Activated CD8-positive, alpha-beta memory T cell treated with anti-CD3 and anti-CD28 coated beads for 48 hours (primary cell): ENCODE results near the gene CHAD.
"Not testable (repeated sequence)": the region's sequence is repeated elsewhere in the genome, so short reads cannot be mapped to it uniquely, and the experiment has no call there.

ENCODE experiments used
- DNase-seq, 3 experiments: peaks; one replicate each; pipeline ENCODE4 v3.0.0-alpha.2; 2020; ENCODE audit warnings: low read depth in 2 of 3, low spot score in 2 of 3

Gene CHAD

DNA sequence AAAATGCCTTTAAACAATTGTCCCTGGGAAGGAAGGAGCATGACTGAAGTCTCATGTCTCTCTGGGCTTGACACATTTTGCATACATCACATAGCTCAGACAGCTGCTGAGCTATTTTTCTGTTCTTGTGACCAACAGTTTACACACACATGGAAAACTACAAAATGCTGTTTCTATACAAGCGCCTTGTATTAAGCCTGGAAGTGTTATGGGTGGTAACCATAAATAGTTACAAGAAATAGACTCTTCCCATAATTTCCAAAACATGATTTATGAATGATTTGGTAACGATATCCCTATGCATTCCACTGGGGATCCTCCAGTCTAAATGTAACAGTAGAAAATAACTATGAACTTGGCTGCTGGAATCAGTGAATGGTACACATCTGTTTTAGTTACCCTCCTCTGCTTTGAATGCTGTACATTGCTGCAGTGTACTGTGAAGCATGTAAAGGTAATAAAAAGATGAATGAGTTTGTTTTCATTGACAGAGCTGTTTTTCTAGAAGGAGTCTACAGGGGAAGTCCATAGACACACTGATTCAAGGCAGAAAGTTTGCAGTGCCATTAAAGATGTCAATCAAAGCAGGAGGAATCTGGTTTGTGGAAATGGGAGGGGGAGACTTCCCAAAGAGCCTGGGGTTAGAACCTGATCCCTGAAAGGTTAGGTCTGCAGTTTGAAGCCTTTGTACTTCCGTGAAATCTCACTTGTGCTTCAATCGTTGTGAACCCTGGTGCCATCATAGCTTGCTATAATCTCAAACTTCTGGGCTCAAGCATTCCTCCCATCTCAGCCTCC, 37.7 kb downstream of the CHAD start:
- no peak for DNase-seq

DNA sequence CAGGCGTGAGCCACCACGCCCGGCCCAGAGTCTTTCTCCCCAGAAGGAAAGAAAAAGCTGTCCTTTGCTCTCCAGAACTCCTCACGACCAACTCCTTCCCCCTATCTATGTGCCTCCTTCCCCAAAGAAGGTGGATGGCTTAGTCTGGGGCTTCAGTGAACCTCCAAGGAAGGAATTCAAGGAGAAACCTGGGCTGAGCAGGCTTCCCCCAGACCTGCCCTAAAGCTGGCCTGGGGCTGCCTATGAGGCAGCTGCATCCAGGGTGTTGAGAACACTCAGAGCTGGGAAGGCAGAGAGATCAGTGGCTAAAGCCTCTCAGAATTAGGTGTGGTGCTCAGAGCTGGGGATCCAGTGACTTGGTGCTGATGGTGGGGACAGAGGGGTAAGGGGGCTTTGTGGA, 38.9 kb downstream of the CHAD start:
- no peak for DNase-seq

DNA sequence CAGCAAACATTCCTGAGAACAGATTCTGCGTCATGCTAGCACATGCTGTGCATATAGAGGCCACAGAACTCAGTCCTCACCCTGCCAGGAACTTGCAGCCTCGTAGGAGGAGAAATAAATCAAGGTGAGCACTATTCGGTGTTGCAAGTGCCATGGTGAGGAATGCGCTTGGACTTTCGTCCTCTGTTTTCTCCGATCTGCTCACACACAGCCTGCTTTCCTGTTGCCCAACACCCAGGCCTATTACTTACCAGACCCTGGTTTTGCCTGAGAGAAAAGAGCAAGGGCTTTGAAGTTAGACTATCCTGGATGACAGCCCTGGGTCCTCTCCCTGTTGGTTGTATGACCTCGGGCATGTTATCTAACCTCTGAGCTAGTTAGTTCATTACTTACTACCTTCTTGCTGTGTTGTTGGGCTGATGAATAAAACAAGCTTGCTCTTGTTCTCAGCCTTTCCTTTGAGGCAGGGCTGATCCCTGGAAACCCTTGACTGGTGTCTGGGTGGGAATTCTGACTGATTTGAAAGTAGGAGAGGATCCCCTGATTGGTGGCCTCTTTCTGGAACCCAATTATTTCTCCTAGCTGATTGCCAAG, 39.8 kb downstream of the CHAD start:
- no peak for DNase-seq

DNA sequence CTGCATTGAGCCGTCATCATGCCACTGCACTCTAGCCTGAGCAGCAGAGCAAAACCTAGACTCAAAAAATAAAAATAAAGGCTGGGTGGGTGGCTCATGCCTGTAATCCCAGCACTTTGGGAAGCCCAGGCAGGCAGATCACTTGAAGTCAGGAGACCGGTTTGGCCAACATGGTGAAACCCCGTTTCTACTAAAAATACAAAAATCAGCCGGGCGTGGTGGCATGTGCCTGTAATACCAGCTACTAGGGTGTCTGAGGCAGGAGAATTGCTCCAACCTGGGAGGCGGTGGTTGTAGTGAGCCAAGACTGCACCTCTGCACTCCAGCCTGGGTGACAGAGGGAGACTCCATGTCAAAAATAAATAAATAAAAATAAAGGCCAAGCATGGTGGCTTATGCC, 40.6 kb downstream of the CHAD start:
- not testable (repeated sequence) for DNase-seq

DNA sequence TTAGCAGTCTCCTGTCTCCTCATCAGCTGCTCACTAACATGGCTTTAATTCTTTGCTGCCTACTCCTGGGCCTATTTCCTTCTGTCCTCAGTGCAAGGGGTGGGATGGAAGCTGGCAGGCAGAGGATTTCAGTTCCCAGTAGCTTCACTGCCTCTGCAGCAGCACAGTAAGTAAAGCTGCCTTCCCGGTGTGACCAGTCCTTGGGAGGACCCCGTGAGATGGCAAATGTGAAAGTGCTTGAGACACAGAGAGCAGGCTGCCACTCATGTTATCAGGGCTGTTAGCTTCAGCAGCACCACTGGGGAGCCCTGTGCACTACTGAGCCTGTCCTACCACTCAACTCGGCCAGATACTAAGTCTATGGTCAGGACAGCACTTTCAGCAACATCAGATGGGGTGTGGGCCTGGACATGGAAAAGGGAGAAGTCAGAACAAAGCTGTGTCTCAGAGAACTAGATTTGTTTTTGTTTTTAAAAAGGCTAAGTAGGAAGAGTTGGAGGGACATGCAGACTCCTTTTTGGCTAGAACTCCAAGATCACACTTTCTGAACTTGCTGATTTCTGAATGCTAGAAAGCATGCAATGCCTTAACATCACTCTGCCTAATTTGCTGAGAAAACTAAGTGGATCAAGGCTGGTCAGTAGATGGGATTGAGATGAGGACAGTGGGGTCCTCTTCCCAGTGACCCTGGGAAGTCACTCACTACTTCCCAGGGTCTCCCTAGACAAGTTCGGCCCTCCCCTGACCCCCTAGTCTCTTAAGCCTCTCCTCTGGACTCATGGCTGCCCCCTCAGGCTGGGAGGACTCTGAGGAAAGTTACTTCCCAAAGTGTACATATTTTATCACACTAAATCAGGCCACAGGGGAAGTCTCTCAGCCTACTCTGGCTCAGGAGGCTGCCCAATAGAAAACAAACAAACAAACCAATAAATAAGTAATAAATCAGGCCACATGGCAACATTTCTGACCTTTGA, 41.6 kb downstream of the CHAD start:
- DNase-seq, result peak in 2 of 3 experiments; percentile 3 to 4

DNA sequence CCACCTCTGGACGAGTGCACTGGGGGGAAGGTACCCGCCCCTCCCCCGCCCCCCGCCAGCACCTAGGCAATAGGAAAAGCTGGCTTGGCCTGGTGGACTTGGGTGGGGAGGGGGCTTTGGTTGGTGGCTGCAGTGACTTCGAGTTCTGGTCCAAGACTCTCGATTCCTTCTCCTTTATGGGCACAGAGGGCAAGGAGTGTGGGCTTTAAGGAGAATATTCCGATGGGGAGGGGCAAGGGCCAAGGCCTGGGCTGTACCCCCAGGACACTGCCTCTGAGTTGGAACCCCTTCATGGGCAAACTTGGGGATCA, 42.3 kb downstream of the CHAD start:
- DNase-seq, result no peak

DNA sequence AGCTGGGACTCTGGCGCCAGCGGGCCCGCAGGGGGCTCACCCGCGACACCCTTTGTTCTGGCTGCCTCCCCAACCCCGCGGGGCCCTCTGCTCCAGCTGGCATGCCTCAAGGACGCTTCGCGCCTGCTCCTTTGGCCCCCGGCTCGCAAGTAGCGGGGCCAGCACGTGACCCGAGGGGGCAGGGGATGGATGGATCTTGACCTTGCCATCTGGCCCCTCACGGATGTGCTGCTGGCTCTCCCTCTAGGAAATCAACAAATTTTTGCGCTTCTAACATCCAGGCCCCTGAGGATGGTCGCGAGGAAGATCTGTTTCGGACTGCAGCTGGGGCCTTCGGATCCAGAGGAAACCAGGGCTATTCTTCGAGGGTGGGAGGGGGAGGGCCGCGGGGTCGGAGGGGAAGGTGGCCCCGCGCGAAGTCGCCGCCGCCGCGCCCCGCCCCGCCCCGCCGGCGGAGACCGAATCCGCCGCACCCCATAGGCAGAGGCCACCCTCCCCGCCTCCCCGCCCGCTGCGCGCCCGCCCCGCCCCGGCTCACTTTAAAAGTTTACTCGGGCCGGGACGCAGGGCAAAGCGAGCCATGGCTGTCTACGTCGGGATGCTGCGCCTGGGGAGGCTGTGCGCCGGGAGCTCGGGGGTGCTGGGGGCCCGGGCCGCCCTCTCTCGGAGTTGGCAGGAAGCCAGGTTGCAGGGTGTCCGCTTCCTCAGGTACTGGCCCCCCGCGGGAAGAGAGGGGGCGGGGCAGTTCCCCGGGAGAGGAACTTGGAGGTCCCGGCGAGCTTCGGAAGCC, 42.8 kb downstream of the CHAD start, which contains the start of gene ACSF2:
TSS of gene ACSF2 (plus strand) at position 537 of the 790 bp plus-strand sequence. CDS start at position 581, 44 bp downstream.
- DNase-seq, result peak; percentile 38 to 49 (median 43)

DNA sequence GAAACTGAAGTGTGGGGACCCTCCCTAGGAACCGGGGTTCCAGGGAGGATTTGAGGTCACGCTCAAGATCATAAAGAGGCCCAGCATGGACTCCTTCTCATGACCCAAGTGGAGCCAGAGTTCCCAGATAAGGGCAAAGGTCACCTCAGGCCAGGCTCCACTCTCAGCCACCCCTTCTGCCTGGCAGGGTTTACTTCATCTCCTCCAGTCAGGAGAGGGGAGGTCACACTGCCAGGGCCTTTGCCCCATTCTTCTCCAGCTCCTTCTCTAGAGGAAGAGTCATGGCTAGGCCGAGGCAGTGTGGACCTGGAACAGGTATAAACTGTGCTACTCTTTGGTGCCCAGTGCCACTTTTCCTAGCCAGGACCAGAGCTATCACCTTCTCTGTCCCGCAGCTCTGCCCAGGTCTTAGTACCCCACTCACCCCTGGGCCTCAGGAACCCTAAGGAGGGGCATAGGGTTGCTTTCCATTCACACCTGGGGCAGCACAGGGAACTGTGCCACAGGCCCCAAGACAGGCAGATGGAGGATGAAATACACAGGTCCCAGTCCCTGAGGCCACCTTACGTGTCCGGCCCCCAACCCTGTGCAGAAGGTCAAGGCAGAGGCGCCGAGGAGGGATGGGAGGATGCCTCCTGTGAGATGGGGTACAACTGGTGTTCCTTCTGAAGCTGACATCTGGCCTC, 43.5 kb downstream of the CHAD start:
- DNase-seq, result no peak

DNA sequence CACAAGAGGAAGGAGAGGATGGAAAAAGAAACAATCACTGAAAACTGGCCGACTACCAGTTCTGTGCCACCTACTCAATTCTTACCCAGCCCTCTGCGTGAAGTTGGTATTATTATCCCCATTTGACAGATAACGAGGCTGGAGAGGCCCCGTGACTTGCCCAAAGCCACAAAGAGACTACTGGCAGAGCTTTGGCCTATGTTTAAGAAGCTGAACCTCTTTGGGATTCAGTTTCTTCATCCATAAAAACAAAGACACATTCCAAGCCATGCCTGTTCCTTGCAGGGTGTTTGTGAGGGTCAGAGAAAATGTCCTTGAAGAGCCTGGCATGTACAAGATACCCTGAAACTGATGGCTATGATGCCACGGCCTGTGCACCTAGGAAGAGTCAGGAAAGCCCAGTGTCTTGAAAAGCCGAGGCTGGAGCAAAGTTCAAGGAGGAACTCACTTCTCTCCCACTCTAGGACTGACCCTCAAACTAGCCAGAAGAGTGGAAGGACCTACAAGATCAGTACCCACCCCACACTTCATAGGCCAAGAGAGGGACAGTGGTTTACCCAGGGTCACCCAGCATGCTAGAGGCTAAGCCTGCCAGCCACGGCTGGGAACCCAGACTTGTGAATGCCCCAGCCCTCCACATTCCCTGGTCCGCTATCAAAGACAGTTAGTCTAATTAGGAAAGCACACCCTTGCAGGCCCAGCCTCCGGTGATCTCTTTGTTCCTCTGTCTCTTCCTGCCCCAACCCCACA, 44.3 kb downstream of the CHAD start:
- no peak for DNase-seq

DNA sequence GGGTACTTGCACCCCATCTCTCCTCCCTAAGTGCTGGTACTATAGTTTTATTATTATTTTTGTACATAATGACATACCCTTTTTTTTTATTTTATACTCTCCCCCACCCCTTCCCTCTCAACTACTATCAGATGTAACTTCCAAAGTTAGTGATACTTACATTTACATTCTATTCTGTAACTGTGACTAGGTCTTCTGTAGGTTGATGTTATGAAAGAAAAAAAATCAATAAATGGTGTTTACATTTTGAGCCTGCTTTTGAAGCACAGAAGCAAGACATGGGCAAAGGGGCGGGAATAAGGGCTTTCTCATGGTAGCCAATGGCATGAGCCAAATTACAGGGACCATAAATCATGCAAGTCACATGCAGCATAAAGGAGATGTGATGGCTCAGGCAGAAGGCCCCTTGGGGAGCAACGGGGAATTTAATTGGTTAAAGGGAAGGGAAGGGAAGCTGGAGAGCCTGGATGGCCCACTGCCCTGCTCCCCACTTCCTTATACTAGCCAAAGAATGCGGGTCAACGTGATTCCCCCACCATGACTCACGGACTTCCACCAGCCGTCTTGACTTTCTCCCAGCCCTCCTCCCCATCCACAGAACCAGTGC, 45.0 kb downstream of the CHAD start:
- no peak for DNase-seq

DNA sequence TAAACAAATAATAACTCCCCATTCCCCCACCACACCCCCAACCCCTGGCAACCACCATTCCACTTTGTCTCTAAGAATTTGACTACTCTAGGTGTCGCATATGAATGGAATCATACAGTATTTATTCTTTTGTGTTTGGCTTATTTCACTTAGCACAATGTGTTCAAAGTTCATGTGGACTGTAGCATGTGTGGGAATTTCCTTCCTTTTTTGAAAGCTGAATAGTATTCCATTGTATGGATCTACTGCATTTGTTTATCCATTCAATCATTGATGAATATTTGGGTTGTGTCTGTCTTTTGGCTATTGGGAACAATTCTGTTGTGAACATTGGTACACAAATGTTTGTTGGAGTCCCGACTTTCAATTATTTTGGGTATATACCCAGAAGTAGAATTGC, 45.9 kb downstream of the CHAD start:
- no peak for DNase-seq

DNA sequence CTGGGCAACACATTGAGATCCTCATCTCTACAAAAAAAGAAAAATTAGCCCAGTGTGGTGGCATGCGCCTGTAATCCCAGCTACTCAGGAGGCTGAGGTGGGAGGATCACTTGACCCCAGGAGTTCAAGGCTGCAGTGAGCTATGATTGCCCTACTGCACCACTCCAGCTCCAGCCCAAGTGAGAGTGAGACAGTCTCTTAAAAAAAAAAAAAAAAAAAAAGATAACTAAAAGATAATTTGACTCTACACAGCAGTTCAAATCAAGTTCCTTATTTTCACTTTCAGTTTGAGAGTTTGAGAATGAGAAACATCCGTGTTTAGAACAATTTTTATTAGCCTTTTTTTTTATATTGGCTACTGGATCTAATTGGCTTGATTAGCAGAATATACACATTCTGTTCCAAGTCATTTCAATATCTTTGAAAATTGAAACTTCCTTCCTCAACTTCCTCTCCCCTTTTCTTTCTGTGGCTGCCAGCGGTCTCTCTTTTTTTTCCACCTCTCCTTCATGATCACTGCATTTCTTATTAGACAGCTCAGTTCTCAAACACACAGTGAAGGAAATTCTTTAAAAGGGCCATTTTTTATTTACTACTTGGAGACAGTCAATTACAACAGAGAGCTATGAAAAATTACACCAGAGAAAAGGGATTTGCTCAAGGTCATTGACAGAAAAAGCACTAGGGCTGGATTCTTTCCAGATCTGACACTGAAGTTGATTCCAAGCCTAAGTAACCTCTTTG, 47.2 kb downstream of the CHAD start:
- DNase-seq, result no peak

DNA sequence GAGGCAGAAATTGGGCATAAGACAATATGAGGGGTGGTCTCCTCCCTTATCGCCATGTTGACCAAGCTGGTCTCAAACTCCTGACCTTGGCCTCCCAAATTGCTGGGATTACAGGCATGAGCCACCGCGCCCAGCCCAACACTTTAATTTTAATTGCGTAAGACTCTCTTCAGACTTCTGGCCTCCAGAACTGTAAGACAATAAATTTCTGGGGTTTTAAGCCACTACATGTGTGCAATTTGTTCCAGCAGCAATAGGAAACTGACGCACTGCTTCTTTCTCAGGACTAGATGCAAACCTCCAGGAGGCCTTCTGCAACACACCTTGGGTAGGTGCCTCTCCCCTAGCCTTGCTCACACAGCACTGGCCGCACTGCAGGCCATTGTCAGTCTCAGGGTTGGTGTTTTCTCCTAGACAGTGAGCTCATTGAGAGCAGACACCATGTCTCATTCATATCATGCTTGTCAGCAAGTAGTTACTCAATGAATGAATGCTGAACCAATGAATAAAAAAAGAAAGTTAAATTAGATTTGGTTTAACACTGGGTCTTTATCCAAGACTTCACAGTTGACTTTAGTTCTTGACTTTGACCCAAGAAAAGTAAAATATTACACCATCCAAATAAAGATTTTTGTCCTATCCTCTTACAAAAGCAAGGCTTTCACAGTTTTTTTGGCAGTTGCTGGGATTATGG, 48.1 kb downstream of the CHAD start:
- DNase-seq, result no peak

DNA sequence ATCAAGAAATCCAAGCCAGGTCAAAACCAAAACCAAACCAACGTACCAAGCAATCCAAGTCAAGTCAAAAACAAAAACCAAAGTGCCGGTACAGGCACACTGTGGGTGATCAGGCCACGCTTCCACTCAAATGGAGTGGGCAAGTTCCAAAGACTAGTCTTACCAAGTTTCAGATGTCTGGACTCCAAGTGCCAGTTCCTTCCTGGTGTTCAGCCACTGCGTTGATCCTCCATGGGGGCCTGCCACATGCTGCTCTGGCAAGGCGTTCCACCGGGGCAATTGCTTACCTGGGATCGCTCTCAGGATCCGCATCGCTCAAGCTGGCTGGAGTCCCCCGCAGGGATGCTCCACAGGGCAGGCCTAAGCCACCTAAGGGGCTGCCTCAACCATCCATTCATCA, 49.1 kb downstream of the CHAD start:
- DNase-seq, result not testable (repeated sequence)

DNA sequence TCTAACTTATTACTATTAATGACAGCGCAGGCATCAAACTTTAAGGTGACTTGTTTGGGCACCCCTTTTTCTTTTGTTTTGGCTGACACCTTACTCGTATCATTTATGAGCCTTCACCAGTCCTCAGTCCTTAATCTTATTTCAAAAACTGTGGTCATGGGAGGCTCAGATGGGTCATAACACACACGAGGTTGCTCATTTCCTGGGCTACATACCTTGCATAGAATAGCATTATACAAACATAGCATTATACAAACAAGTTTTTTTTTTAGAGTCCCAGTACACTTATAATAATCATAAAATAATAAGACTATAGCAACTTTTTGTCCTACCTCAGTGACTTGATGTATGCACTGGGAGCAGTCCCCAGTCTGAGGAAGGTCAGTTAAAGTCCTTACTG, 53.9 kb downstream of the CHAD start:
- no peak for DNase-seq
